Measurements from ENCODE around the gene TMEM204.
A peak's percentile ranks its signal among the peaks of the same experiment; 100 is the strongest.

The TMEM204 gene

DNA sequence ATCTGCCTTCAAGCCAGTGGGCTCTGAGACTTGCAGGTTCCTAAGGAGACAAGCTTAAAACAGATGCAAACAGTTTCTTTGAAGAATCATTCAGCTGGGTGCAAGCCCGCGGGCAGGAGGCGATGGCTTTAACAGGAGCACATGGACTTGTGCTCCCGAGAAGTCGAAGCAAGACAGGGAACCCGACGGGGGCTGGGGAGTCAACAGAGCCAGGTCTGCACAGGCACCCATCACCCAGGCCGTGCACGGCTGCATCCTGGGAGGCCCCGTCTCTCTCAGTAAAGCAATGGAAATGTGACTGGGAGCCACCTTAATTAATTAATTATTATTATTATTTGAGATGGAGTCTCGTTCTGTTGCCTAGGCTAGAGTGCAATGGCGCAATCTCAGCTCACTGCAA, 44.4 kb upstream of the TMEM204 start:
- TF ChIP-seq, protein P1, sequence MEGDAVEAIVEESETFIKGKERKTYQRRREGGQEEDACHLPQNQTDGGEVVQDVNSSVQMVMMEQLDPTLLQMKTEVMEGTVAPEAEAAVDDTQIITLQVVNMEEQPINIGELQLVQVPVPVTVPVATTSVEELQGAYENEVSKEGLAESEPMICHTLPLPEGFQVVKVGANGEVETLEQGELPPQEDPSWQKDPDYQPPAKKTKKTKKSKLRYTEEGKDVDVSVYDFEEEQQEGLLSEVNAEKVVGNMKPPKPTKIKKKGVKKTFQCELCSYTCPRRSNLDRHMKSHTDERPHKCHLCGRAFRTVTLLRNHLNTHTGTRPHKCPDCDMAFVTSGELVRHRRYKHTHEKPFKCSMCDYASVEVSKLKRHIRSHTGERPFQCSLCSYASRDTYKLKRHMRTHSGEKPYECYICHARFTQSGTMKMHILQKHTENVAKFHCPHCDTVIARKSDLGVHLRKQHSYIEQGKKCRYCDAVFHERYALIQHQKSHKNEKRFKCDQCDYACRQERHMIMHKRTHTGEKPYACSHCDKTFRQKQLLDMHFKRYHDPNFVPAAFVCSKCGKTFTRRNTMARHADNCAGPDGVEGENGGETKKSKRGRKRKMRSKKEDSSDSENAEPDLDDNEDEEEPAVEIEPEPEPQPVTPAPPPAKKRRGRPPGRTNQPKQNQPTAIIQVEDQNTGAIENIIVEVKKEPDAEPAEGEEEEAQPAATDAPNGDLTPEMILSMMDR (IDR thresholded peaks at IDR 0.05; ENCODE audit: control insufficient read depth, extremely low read depth, insufficient read depth): no peak
- no peak overlapping the region for H3K4me3 ChIP-seq (ENCODE audit: low read depth, low read length)
- DNase-seq (ENCODE audit: low read depth): no peak

DNA sequence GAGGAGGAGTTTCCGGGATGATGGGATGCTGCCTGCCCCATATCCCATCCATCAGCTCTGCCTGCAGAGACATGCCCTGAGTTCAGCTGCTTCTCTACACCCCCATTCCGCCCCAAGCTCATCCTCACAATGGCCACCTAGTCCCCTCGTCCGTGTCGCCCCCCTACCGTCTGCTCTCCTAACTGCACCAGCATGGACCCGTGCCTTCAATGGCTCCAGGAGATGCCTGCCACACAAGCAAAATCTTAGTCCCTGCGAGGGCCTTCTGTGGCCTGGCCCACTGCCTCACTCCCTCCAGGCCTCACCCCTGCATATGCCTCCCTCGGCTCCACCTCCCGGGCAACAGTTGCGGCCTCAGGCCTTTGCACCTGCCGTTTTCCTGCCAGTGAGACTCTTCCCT, 42.1 kb upstream of the TMEM204 start:
- no peak for DNase-seq (ENCODE audit: low read depth)
- H3K4me3 ChIP-seq (ENCODE audit: low read depth, low read length): no peak overlapping the region
- TF ChIP-seq, protein P1 (IDR thresholded peaks at IDR 0.05; ENCODE audit: control insufficient read depth, extremely low read depth, insufficient read depth): no peak

DNA sequence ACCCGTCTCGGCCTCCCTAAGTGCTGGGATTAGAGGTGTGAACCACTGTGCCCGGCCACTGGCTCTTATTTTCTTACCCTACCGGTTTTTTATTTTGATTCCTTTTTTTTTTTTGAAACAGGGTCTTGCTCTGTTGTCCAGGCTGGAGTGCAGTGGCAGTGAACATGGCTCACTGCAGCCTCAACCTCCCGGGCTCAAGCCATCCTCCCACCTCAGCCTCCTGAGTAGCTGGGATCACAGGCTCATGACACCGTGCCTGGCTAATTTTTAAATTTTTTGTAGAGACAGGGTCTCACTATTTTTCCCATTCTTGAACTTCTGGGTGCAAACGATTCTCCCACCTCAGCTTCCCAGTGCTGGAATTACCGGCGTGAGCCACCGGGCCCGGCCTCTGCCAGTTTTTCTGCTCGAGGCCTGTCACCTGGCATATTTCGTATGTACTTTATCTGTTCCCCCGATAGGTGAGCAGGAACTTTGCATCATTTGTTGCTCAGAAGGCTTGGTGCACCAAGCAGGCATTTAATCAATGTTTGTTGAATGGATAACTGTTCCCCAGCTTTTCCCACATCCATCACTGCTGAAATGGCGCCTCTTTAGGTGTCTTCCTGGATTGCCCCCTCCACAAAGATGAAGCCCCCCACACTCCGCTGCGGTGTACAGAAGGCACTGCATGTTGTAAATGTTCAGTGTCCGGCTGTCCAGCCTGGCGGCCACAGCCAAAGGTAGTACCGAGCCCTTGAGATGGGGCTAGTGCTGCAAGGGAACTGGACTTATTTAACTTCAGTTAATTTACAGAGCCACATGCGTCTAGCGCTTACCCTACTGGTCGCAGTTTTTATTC, 41.2 kb upstream of the TMEM204 start:
- H3K4me3 ChIP-seq (ENCODE audit: low read depth, low read length): peak overlapping the region; percentile 85
- no peak for DNase-seq (ENCODE audit: low read depth)
- TF ChIP-seq, protein P1 (IDR thresholded peaks at IDR 0.05; ENCODE audit: control insufficient read depth, extremely low read depth, insufficient read depth): no peak

DNA sequence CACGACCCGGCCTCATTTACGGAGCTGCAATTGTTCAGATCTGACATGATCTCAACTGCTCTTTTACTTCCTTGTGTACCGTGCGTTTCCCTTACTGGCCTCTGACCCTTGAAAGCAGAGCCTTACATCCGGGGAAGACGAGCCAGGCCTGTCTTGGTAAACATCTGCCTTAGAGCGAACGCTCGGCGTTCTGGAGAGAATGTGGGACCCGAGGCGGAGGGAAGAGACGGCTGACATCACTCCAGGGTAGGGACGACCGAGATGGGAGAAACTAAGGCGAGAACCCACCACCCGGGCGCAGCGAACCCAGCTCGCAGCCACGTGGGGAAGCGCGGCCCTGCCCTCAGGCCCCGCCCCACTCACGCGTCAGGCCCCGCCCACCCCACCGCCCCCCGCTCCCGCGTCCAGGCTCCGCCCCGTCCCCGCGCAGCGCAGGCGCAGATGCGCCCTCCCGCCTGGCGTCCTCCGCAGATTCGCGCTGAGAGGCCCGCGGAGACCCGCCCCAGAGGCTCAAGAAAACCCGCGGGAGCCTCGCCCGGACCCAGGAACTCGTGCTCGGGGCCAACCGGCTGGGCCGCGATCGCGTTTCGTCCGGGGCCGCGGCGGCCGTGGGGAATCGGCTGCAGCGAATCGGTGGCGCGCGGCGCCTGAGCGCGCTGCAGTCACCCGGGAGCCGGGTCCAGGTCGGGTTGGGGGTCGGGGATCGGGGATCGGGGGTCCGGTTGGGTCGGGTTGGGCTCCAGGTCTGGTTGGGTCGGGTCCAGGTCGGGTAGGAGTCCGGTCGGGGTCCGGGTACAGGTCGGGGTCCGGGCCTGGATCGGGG, 40.3 kb upstream of the TMEM204 start, which contains the start of gene TELO2:
Gene TELO2, plus strand, starts transcription at position 438 of the 823 bp plus-strand sequence. CDS start 922 bp downstream, outside the sequence.
- peak; percentile 66 for DNase-seq (ENCODE audit: low read depth)
- TF ChIP-seq, protein P1 (IDR thresholded peaks at IDR 0.05; ENCODE audit: control insufficient read depth, extremely low read depth, insufficient read depth): no peak
- peak within 1 kb of the TSS; percentile 85 for H3K4me3 ChIP-seq (ENCODE audit: low read depth, low read length)

DNA sequence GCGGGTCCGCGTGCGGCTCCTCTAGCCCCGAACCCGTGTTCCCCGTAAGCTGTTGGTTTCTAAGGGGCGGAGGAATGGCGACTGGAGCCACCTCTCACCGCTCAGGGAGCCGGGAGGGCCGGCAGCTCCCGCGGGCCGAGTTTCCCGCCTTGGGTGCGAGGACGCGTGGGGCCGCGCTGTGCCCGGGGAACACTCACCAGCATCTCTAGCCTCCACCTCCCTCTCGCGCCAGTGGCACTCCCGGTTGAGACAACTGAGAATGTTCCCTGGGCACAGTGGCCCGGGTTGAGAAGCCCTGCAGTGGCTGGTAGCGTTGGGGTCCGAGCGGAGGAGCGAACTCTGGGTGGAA, 39.7 kb upstream of the TMEM204 start:
- no peak for DNase-seq (ENCODE audit: low read depth)
- peak overlapping the region; percentile 85 for H3K4me3 ChIP-seq (ENCODE audit: low read depth, low read length)
- TF ChIP-seq, protein P1 (IDR thresholded peaks at IDR 0.05; ENCODE audit: control insufficient read depth, extremely low read depth, insufficient read depth): no peak

DNA sequence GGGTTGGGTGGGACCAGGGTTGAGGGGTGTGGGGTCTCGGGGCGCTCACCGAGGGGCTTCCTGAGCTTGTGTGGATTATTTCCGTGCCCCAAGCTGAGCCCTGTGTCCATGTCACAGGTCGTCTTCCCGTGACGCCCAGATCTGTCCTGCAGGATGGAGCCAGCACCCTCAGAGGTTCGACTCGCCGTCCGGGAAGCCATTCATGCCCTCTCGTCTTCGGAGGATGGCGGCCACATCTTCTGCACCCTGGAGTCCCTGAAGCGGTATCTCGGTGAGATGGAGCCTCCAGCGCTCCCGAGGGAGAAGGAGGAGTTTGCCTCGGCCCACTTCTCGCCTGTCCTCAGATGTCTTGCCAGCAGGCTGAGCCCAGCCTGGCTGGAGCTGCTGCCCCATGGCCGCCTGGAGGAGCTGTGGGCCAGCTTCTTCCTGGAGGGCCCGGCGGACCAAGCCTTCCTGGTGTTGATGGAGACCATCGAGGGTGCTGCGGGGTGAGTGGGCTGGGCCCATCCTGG, 39.3 kb upstream of the TMEM204 start:
- peak overlapping the region; percentile 85 for H3K4me3 ChIP-seq (ENCODE audit: low read depth, low read length)
- TF ChIP-seq, protein P1 (IDR thresholded peaks at IDR 0.05; ENCODE audit: control insufficient read depth, extremely low read depth, insufficient read depth): peak; percentile 62
- DNase-seq (ENCODE audit: low read depth): peak; percentile 25
